ENCODE measurements around the gene RABEP1.
"Not testable (repeated sequence)": the region's sequence is repeated elsewhere in the genome, so short reads cannot be mapped to it uniquely, and the experiment has no call there.

Gene RABEP1

DNA sequence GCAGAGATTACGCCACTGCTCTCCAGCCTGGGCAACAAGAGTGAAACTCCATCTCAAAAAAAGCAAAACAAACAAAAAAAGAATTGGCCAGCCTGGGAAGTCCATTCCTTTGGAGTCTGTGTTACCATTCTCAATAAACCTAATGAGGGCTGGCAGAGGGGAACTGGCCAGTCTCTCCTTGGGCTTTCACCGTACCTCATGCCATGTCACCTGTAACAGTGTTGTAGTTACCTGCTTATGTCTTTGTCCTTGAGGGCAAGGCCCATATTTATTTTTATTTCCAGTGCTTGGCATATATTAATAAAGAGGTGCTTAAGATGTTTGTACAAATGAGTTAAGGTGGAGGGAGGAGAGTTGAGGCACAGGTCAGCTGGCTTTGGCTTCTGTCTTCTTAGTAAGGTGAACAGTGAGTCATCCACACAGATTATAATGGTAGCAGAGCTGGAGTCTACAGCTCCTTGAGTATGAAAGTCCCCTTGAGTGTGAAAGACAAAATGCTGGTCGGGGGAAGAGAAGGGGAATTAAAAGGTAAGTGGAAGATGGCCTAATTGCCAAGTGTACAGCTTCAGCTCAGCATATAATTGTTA, 148.4 kb downstream of the RABEP1 start:
- TF ChIP-seq, protein P1, sequence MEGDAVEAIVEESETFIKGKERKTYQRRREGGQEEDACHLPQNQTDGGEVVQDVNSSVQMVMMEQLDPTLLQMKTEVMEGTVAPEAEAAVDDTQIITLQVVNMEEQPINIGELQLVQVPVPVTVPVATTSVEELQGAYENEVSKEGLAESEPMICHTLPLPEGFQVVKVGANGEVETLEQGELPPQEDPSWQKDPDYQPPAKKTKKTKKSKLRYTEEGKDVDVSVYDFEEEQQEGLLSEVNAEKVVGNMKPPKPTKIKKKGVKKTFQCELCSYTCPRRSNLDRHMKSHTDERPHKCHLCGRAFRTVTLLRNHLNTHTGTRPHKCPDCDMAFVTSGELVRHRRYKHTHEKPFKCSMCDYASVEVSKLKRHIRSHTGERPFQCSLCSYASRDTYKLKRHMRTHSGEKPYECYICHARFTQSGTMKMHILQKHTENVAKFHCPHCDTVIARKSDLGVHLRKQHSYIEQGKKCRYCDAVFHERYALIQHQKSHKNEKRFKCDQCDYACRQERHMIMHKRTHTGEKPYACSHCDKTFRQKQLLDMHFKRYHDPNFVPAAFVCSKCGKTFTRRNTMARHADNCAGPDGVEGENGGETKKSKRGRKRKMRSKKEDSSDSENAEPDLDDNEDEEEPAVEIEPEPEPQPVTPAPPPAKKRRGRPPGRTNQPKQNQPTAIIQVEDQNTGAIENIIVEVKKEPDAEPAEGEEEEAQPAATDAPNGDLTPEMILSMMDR (IDR thresholded peaks at IDR 0.05; ENCODE audit: insufficient read depth, low read depth, low read length, missing control alignments) = no peak
- DNase-seq (ENCODE audit: low read depth) = no peak
- H3K4me3 ChIP-seq (ENCODE audit: low read depth, low read length) = no peak overlapping the region

DNA sequence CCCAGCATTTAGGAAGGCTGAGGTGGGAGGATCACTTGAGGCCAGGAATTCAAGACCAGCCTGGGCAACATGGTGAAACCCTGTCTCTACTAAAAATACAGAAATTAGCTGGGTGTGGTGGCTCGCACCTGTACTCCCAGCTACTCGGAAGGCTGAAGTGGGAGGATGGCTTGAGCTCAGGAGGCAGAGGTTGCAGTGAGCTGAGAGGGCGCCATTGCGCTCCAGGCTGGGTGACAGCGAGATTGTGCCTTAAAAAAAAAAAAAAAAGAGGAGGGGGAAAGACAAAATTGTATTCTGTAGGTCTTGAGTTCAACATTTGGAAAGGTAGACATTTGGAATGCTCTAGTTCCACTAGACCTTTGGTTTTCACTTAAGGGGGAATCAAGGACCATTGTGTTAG, 149.2 kb downstream of the RABEP1 start:
- not testable (repeated sequence) for H3K4me3 ChIP-seq (ENCODE audit: low read depth, low read length); DNase-seq (ENCODE audit: low read depth)

DNA sequence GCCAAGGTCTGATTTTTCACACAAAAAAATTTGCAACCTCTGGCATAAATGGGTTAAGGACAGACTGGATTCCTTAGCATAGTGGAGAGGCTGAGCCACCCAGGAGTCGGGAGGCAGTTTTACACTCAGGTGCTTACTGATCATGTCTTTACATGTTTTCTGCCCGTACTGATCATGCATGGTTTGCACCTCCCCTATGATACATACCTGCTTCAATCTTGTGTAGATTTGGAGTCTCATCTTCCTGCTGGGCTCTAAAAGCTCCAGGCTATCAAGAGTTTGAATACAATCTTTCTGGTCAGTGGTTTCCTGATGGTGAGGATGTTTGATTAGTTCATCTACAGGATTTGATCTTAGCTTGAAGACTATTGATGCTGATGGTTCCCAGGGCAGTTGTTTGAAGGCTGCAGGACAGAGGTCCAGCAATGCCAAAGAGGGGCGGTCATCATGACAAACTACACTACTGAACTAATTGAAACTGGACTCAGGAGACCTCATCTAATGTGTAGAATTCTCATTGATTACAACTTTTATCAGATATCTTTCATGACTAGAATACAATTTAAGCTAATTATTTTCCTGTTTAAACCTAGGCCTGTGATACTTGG, 150.0 kb downstream of the RABEP1 start:
- H3K4me3 ChIP-seq (ENCODE audit: low read depth, low read length) = no peak overlapping the region
- DNase-seq (ENCODE audit: low read depth) = no peak
- TF ChIP-seq, protein P1 (IDR thresholded peaks at IDR 0.05; ENCODE audit: insufficient read depth, low read depth, low read length, missing control alignments) = no peak

DNA sequence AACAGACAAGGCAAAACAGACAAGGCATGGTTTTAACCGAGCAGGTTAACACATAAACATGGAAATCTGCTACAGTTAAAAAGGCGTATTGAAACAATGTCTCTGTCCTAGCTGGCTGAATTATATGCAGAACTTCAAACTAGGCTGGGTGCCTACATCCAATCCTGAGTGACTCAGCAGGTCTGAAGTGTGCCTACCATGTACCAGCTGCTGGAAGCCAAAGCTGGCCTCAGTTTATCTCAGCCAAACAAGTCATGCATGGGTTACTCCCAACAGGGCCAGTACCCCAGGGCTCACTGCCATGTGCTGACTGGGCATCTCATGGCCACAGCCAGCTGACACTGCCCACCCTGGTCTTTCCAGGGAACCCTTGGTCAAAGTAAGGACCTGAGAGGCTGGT, 152.9 kb downstream of the RABEP1 start:
- H3K4me3 ChIP-seq (ENCODE audit: low read depth, low read length) = no peak overlapping the region
- TF ChIP-seq, protein P1 (IDR thresholded peaks at IDR 0.05; ENCODE audit: insufficient read depth, low read depth, low read length, missing control alignments) = no peak
- DNase-seq (ENCODE audit: low read depth) = no peak

All from GM12865 (cell line).